Endothelial cell of hepatic sinusoid (primary cell): ENCODE measurements around the gene SHTN1.

ENCODE experiments used
- in situ Hi-C: cut with HindIII; loops from 2 replicates; pipeline ENCODE4 v1.10.0; 2017; ENCODE audit warnings: low sequenced_read_pairs

The SHTN1 gene

DNA sequence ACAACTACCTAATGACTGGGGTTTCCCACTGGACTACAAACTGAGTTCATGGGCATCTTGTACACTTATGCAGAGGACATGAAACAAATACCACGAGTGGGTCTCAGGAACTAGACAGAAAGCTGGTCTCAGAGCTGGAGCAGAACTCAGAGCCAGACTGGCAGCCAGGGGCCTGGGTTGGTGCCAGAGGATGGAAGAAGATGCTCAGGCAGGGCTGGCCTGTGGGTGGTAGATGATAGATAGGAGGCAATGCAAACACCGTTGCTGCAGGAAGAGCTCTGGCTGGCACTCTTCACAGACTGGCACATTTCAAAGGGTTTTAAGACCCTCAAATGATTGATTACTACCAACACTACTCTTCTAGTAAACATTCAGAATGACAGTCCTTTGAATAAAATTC is 126.9 kb downstream of the SHTN1 start:
- in situ Hi-C loops: no loop called here

DNA sequence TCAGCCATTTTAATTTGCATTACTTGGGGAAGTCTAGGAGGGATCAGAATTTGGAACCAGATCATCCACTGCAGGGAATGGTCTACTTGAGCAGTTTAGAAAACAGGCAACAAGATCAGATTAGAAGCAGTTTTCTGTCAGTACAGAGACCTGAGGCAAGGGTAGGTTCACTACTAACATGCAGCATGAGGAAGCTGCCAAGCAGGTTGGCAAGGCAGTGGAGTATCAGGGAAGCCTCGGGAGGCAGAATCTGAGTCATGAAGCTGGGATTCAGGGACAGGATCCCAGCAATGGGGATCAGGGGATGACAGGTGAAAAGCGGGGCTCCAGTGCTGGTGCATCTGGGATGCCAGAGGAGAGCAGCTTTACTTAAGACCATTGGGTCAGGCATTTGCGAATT is 127.6 kb downstream of the SHTN1 start:
- in situ Hi-C loops: no loop called here

DNA sequence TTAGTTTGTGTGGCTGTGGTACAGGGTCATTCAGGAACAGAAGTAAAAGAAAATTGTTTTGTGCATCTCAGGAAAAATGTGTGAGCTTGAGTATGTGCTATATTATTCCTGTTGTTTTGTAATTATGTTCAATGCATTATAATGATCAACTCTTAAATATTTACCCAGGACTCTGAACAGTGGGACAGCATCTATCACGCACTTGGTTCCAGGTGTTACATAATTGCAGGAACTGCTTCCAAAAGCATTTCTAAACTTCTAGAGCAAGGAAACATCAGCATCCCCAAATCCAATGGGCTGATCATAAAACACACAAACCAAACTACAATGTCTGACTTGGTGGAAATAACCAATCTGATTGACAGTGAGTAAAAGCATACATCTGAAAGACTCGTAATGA is 129.1 kb downstream of the SHTN1 start:
- in situ Hi-C loops: no loop called here

DNA sequence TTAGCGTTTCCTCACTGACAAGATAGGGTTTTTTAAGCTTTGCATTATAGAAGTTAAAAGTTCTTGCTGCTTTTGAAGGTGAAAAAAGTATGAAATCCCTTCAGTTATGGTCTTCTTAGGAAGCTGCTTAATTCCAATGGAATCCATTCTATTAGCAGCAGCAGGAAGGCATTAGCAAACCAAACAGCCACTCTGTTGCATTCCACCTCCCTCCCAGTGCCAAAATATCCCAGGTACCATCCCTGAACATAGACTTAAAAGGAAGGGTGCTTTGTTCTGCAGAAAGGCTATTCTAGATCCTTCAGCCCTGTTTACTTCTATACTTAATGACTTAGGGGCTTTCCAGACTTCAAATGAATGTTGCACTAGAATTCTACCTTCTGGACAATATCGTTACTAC is 131.9 kb downstream of the SHTN1 start:
- in situ Hi-C loops: no loop called here

DNA sequence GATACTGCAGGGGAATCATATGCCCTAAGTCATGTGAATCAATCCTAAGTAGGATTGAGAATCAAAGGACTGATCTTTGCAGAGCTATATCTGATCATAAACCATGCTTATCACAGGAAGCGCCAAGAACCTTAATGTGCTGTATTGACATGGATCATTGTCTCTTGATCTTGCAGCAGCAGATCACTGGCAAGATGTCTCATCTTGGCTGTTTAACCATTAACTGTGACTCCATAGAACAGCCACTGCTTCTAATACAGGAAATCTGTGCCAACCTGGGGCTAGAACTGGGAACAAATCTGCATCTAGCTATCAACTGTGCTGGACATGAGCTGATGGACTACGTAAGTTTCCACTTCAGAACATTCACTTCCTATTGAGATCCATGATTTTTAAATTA is 134.0 kb downstream of the SHTN1 start:
- in situ Hi-C loops: no loop called here

DNA sequence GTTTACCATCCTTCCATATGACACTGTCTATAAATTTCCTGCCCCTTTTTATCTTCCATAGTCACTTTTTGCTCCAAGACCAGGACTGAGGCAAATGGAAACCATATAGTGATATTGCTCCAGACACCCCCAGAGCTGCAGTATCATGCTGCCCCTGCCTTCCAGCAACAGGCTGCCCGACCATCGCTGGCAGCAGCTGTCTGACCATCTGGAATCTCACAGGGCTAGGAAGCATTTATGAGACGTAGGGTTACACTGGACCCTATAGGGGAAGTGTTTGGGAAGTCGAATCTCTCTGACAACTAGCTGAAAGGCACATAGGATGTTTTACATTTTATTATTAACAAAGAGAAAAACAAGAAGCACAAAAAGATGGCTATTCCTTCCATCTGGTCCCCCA is 136.3 kb downstream of the SHTN1 start:
- in situ Hi-C loops: no loop called here

DNA sequence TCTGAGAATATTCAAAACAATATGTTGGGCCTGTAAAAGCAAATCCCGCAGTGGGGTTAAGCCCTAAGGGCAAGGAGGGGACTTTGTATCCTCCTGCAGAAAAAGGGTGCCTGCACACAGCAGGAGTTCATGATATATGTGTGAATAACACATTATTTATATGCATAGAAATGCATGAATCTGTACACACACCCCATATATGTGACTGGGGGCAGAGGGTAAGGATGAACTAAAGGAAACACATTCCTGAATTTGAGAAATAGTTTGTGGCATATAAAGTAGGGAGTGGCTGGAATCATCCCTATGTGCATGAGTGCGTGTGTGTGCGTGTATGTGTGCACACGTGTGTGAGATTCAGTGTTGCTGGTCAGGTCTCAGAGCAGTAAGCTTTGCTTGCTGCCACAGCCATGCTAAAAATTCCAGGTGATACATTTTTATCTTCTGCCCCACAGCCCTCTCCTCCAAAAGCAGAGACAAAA is 136.8 kb downstream of the SHTN1 start:
- in situ Hi-C loops: no loop called here

DNA sequence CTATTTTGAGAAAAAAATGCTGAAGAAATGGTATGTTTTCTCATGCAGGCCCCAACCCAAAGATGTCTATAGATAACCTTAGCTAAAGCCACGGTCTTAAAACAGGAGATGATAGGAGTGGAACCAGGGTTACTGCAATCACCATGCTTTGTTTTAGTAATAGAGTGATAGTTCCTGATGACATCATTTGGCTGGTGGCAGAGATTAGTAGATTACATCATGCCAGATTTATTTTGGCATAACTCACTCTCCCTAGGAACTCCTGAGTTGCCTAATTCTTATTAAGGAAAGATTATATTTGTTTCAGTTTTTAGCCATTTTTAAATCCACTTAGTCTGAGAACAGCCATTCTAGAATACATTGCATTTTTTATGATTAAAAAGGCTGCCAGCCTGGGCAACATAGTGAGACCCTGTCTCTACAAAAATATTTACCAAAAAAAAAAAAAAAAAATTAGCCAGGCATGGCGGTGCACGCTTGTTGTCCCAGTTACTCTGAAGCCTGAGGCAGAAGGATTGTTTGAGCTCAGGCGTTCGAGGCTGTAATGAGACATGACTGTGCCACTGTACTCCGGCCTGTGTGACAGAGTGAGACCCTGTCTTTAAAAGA is 137.9 kb downstream of the SHTN1 start:
- in situ Hi-C loops: no loop called here

DNA sequence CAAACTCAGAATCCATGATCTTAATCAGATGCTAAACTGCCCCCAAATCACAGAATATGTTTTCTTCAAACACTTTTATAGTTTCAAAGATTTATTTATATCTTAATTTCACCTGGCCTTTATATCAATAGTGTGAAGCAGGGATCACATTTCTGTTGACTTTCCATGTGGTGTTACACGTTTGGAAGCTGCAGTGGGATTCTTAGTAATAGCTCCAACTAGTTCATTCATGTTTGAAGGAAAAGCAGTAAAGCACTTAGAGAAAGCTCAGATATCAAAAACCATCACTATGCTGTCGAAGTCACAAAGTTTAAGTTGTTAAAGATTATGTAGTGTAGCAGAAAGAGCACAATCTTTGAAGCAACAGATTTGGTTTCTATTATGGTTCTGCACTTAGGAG is 138.9 kb downstream of the SHTN1 start:
- in situ Hi-C loops: no loop called here

DNA sequence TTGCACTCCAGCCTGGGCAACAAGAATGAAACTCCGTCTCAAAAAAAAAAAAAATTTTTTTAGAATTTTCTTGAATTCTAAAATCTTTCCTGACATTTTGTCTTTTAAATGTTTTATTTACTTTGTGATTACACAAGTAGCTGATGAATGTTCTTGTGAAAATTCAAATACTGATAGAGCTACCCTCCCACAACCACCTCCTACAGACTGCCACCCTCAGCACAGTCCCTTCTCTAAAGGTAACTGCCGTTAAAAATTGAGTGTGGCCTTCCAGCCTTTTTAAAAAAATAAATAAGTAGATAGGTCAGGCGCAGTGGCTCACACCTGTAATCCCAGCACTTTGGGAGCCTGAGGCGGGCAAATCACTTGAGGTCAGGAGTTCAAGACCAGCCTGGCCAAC is 140.6 kb downstream of the SHTN1 start:
- in situ Hi-C loops: no loop called here

DNA sequence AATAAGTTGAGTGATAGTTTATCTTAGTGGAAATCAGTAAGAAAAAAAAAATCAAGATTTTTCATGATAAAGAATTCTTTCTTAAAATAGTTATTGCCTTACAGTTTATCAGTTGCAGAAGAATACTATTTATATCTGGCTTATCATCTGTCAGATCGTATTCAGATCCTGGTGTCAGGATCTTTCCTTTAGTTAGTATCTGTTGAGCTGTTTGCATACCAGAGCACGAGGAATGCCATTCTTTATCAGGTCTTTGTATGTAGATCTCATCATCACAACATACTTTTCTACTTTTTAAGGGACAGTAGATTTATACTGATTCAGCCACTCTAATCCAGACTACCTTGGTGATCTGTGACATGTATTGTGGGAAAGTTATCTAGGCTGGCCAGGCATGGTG is 143.2 kb downstream of the SHTN1 start:
- in situ Hi-C loops: no loop called here

DNA sequence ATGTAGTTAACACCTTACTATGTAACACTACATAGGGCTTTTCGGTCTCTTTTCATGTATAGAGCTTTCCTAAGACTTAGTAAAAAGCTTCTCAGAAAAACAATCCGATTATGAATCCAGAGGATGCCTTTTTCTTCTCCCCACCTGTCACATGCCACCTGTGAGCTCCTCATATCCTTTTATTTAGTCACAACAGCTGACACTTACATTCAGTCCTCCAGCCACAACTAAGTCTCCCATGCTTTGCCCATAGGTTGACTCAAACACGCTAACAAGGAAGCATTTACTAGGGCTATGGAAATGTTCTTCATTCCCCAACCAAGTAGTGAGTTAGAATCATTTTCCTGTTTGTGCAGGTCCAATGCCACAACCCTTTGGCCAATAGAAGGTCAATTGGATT is 147.8 kb downstream of the SHTN1 start:
- in situ Hi-C loops: no loop called here

DNA sequence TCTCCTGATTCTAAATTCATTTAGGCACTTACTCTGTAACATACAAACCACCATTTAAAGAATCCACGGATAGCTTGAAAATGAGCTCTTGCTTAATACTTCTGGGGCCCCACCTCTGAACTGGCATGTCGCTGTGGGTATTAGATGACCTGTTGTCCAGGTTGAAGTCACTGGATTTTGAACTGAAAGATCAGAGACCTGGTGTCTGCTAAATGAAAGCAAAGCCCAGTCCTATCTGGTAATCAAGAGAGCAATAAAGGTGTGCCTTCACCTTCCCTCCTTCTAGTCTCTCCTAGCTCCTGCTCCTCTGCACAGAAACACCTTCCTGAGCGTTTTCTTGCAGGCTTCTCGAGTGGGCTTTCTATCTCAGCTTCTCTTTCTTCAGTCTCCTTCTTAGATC is 151.3 kb downstream of the SHTN1 start:
- in situ Hi-C loops: no loop called here

DNA sequence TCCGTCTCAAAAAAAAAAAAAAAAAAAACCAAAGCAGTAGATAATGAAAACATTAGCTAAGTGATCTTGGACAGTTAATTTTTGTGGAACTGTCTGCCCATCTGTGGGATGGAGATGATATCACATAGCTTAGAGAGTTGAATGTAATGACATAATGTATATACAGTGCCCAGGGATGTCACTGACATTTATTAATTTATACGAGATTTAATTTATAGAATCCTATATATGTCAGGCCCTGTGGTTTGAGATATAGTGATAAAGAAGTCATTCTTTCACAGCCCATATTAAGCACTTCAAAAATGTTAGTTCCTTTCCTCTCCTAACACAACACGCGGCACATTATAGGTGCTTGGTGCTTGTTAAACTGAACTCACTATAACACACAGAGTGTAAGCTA is 151.7 kb downstream of the SHTN1 start:
- in situ Hi-C loops: no loop called here

DNA sequence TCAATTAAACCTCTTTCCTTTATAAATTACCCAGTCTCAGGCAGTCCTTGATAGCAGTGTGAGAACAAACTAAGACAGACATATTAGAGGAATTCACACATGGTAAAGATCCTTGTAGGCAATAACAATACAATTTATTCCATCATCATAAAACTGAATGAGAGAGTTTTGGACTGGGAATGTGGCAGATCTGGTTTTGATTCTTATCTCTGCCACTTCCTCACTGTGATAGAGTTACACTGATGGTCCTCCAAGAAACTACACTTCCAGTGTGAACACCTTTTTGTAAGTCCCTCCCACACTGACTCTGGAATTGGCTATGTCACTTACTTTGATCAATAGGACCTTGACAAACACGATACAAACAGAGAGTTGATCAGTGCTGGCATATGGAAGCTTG is 152.7 kb downstream of the SHTN1 start:
- in situ Hi-C loops: no loop called here

DNA sequence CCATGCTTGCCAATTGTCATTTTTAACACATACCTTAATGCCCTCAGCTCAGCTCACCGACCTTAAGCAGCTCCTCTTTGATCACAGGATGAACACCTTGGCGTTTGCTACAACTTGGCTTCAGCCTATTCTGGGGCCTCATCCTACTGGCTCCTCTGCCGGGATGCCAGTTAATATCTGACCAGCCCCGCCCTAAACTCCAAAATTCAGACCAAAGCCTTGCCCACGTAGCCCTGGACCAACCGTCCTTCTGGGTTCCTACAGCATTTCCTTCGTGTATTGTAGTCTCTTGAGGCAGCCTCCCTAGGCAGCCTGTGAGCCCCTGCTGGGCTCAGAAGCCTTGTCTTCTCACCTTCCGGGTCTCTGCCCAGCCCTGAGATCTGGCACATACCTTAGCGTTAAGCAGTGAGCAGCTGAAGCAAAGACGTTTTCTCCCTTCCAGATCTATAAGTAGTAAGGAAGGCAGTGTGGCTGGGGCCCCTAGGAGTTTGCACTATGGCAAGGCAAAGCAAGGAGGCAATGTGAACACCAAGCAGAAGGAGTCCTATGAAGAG is 154.9 kb downstream of the SHTN1 start:
- in situ Hi-C loops: no loop called here

DNA sequence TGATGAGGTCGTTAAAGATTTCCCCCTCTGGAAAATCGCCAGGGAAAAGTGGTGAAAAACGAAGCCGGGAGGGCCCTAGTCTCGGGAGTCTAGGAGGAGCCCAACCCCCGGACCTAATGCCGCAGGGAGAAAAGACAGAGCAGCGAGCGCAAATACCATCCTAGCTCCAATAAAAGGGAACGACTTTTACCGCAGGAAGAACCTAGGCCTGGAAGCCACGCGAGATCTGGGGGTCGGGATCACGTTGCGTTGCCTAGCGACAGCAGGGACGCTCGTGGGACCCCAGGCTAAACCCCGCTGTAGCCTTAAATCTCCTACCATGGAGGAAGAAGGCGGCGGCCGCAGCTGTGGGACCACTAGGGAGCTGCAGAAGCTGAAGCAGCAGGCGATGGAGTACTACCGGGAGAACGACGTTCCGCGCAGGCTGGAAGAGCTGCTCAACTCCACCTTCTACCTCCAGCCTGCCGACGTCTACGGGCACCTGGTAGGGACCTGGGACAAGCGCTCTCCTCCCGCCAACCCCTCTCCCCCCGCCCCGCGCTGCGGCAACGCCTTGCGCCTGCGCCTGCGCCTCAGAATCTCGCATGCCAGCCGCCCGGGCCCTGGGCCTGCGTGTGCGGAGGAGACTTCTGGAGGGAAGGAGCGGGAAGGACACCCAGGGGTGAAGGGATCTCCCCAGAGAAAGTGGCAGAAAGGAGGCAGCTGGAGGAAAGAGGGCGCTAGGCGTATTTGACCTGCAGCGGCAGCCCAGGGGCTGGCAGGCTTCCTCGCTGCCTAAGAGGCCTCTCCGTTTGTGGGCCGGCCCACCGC is 155.5 kb downstream of the SHTN1 start, which contains the start of gene ENO4:
Gene ENO4 (plus strand): TSS at position 252 of the 810 bp plus-strand sequence. CDS start 68 bp downstream, at position 320.
- in situ Hi-C loops: no loop called here

DNA sequence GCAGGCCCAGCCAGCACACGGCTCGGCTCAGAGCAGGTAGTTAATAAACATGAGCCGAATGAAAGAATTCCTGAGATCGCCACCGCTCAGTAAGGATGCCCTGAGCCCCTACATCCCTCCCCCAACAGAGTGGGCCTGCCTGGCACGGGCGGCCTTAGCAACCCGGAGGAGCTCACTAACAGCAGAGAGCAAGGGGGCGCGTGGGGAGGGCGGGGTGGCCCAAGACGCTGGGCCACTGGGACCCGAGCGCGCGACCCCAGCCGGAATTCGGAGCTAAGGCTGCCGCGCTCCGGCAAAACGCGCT is 156.1 kb downstream of the SHTN1 start:
- in situ Hi-C loops: no loop called here

DNA sequence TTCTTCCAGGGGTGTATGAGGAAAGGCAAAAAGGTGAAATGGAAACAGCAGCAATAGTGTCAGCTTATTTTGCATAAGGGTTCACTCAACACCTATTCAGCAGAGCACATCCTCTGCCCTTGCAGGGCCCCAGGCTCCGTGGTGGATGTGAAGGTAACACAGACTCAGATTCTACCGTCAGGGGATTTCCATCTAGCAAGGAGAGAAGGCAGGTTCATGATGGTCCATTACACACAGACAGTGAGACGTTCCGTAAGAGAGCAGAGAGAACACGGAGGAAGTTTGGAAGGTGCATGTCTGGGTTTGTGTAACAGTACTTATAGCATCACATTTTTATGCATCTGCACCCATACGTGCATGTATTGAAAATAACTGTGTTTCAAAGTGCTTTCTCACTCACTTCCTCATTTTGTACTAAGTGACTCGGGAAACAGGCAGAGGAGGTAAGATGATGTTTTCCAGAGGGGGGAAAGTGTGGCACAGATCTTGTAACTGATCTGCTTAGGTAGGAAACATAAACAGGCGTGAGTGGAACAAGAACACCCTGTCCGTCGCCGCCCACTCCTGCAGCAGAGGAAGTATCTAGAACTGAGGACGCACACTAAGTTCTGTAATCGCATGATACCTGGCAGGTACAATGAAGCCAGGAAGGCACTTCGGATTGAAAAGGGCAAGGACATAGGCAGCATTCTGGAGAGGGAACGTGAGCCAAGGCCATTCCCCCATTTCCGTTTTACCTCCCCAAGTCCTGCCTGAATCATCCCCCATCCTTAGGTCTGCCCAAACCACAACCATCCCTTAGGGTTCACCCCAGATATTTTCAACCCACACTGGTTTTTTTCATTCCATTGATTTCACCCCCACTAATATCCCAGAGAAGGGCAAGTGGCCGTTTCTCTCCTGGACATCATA is 156.7 kb downstream of the SHTN1 start:
- in situ Hi-C loops: no loop called here

DNA sequence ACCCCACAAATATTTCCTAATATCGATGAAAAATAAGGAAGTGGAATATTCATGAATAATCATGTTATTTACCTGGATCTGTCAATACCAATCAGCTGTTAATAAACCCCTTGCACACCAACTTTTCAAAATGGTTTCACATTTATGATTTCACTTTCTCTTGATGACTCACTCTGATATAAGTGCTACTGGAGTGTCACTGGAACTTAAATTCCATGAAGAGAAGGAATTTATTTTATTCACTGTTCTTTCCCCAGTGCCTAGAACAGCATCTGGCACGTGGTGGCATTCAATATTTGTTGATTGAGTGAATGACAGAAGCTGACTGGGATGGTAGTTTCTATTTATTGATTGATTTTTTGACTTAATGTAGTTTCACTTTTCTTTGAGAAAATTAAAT is 159.2 kb downstream of the SHTN1 start:
- in situ Hi-C loops: no loop called here

DNA sequence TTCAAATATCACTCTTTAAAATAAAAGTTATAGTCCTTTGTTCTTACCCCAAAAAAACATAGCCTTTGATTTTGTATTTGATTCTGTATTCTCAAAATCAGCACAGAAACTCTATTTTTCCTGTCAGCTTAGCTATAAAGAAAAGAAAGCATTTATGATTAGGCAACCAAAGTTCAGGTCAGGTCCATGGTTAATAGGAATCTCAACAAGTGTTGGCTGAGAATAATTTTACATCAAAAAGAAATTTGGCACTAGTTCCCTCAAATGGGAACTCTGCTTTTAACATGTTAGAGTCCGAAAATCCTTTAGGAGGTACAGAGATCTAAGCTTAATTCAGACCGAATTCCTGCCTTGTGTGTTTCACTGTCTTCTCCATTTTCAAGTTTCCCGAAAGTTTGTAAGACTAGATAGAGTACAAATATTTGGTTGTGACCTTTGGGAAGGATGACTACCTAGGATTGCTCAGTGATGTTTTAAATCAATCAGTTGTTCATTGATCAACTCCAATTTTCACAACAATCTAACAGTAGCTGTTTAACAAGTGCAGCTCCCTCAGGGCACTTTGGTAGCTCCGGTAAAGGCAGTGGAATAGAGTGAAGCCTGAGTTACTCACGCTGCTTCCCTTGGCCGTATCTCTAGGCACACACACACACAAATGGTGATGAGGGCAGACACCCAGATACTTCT is 164.5 kb downstream of the SHTN1 start:
- in situ Hi-C loops: no loop called here
